HK-2 (cell line): Measurements from ENCODE around the gene CNTN5.

Experiments
- DNase-seq: peaks from one replicate; pipeline ENCODE4 v3.0.0-alpha.2; 2018; ENCODE audit not compliant: unreplicated experiment

CNTN5 gene

DNA sequence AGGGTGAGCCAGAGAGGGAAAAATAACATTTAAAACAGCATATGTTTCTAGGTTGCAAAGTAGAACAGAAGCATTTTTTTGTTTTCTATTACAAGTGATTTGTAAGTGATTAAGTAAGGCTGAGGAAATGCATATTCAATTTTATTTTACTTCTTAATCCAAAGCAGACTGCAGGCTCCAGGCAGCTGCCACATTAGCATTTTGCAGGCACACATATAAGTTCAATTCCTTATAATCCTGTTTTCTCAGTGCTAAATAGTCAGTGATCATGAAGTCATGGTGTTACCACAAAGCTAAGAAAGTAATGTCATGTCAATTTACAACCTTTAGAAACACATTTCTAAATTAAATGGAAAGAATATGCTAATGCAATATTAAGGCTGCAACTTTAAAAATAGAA lies 149.8 kb downstream of the CNTN5 start:
- no peak for DNase-seq

DNA sequence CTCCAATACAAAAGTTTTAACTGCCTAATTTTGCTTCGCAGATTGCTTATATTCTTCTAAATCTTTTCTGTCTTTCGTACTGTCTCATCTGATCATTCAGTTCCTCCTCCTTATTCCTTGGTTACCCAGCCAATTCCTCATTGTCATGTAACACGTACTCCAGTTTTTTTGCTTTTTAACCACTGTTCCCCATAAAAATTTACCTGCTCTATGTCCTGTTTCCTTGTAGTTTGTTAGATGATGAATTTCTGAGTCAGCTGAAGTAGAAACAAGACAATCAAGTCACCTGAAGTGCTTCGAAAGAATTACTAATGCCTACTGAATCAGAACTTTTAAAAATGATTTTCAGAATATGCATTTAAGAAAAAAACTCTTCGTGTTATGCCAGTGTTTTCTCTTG lies 150.6 kb downstream of the CNTN5 start:
- DNase-seq, result no peak

DNA sequence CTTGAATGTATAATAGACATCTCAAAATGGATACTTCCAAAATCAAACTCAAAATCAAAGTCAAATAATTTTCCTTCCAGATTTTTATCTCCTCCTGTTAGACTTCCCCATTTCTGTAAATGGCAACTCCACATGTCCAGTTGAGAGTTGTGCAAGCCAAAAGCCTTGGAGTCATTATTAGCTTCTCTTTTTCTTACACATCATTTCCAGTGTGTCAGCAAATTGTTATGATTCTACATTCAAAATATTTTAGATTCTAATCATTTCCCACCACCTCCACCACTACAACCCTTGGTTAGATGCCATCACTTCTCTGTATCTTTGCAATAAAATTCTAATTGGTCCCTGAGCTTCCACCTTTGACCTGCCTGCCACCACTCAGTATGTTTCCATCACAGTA lies 155.7 kb downstream of the CNTN5 start:
- DNase-seq, result no peak

DNA sequence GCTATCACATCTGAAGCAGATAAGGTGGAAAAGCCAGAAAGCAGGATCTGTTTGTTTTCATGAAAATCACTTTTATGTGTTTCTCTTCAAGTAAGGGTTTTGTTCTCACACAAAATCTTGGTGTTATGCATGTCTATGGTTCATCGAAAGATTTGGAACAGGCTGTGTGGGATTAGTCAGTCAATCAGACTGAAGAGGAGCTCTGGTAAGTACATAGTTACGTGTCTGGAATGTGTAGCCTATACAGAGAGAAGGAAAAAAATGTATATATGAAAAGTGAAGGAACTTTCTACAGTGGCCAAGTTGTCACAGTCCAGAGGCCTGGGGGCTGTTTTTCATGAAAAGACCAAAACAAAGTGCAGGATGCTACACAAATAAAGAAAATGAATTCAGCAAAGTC lies 156.7 kb downstream of the CNTN5 start:
- no peak for DNase-seq

DNA sequence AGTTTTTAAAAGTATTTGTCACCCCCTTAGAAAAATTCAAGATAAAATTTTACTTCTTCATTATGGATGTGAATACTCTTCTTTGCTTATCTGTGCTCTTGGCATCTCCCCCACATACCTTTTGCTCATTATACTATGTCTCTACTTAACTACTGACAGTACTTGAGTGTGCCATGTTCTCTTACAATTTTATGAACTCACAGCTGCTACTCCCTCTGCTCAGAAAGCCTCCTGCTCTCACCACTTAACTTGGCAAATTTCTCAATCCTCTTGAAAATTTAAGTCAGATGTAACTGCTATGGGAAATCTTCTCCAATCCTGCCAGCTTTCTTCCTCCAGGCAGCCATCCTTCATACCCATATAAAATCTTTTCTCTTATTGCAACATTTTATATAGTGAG lies 163.4 kb downstream of the CNTN5 start:
- no peak for DNase-seq

DNA sequence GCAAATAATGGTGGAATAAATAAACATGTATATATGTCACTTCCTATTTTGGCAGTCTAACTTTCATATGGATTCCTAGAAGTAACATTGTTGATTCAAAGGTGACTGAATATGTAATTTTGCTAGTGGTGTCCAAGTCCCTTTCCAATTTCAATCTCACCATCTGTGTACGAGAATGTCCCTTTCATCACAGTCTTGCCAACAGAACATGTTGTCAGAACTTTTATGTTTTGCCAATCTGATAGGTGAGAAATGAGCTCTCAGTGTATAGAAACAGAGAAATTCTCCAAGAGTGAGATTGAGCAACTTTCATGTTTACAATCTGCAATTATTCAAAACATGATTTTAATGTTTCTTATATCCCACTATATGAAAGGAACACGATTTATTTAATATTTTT lies 167.5 kb downstream of the CNTN5 start:
- no peak for DNase-seq

DNA sequence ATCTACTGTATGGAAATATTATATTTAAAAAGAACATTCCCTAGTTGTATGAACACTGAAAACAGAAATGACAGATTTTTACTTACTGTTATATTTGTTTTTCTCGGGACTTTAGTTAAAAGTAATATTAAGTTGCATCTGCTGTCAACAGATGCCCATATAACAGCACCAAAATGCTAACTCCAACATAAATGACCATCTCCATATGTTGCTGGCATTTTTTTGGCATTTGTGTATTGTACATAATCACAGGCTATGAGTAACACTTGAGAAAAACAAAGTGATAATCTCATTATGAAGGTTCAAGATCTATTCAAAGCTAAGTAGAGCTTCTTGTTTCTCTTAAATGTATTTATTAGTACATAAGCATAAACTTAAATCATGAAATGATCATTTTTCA lies 172.0 kb downstream of the CNTN5 start:
- DNase-seq, result no peak

DNA sequence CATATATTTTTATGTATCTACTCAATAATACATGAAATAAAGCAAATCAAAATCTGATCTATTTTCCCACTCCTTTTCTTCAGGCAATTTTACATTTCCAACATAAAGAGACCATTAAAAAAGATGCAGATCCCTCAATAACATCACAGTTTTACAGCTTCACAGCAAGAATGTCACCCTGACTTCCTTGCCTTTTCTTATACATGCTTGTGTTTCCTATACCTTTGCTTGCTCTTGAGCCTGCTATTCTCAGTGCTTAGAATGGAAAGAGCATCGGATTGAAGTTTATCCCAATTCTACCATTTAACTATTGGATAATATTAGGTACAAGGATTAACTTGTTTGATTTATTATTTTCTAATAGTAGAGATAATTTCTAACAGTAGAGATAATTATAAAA lies 176.7 kb downstream of the CNTN5 start:
- no peak for DNase-seq

DNA sequence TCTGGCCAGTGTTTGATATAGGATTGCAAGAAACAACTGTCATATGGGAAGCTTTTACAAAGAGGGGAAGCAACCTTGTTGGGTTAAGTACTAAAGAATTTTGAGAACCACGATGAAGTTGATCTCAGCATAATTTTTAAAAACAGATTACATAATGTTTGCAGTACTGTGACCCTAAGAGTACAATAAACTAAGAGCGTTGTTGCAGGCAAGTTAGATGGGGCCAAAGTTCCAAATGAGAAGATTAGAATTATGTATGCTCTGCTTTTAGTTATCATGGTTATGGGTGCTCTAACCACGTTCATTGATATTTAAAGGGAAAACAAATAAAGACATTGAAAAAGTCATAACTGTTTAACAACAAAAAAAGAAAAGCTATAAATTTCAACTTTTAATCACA lies 177.5 kb downstream of the CNTN5 start:
- no peak for DNase-seq

DNA sequence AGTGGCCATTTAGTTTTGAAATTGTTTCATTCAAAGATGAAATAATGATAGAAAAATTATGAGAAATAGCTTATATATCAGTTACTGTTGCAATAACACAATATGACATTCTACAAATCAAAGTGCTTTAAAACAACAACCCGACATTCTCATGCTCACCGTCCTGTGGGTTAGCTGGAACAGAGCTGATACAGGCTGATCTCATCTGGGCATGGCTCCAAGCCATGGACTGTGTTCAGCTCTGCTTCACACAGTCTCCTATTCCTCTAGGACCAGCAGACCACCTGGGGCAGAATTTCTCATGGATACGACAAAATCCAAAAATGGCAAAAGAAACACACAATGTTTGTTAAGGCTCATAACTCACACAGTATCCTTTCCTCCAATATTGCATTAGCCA lies 178.6 kb downstream of the CNTN5 start:
- DNase-seq, result no peak

DNA sequence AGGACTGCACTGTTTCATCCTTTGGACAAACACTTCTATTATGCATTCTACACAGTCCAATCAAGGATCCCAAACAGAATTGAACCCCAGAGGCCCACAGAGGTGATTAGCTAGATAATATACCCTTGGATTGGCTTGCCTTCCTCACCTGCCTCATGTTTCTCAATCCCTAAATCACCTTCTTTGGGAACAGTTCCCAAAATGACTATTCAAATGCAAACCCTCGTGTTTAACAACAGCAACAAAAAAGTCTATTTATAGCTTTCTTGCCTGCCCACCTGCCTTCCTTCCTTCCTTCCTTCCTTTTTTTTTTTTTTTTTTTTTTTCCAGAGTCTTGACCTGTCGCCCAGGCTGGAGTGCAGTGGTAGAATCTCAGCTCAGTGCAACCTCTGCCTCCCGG lies 180.0 kb downstream of the CNTN5 start:
- DNase-seq, result no peak

DNA sequence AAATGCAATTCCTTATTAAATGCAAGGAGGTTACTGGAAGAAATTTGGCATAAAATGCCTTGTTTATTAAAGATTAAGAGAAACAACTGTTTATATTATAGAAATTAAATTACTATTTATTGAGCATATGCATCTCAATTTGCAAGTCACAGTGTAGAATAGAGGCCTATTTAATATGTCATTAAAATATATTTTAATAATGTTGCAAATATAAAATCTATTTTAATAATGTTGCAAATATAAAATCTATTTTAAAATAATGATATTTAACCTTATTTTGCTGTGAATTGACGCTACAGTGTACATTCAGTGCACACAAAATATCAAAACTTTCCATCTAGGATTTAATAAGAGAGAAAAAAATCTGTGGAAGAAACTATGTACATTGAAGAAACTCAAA lies 188.1 kb downstream of the CNTN5 start:
- no peak for DNase-seq

DNA sequence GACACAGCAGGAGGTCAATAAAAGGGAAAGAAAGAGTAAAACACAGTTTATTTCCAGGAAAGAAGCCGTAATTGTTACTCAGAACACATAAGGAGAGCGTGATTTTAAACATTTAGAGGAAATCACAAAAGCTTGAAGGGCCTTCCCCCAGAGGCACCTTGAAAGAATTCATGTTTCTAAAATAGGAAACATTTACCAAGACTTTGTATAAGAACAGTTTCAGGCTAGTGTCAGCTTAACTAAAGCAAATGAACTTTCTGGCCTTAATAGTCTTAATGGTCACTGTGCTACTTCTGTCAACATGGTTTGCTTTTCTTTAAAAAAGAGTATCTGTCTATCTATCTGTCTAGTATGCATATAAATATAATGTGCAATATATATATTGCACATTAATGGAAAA lies 208.8 kb downstream of the CNTN5 start:
- DNase-seq, result no peak

DNA sequence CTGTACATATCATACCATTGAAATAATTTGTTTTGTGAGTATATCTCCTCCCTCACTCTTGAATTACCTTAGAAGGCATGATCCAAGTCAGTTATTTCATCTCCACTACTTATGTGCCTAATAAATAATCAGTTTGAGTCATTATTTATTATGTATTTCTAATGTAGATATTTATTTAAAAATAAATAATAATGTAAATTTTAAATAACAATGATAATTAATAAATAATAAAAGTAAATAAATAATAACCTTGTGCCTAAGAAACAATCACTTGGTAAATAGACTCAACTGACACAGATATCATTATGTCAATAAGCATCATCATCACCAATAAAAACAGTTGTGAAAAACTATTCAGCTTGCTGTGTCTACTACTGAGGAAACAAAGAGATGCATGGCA lies 213.8 kb downstream of the CNTN5 start:
- DNase-seq, result no peak

DNA sequence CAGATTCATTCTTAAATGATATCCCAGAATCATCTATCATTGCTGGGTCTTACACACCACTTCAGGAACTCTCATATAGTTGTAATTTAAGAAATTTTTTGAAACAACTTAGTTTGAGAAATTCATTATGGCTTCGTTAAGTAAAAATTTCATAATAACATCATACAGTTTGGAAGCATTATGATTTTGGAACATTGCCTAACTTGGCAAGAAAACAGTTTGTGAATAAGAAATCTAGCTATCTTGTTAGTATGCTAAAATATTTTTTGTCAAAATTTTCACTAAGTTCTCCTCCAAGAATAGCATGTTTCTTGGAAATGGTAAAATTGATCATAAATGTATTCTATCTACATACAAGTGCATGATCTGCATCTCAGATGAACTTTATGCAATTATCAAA lies 217.7 kb downstream of the CNTN5 start:
- no peak for DNase-seq

DNA sequence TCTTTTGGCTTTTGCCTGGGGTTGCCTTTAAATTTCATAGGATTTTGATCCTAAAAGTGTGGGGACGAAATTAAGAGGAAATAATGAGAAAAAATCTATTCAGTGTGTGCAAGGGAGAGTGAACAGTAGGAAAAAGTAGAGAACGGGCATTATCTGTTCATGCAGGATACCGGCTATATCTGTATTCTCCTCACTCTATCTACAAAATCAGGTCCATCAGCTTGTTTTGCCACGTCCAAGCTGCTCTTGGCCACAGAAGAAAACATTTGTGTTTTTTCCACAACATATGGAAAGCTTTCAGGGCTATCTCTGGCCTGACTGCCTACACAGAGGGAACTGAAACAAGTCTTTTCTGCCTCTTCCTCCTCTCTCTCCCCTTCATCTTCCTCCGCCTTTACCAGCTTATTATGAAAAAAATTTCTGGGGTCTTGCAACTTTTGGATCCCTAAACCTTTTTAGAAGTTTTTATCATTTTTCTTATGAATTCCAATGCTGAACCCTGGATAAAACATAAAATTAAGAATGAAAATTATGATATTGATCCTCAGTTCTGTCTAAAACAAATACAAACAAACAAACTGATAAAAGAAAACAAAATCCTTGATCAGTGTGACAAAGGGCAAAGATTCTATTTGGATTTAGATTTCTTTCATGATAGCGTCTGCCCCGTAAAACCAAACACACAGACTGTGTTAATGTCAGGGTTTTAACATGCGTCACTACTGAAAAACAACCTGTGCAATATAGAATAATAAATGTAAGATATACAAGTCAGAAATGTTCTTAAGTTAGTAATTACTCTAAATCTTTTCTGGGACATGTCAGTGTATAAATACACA lies 219.7 kb downstream of the CNTN5 start:
- DNase-seq, result no peak

DNA sequence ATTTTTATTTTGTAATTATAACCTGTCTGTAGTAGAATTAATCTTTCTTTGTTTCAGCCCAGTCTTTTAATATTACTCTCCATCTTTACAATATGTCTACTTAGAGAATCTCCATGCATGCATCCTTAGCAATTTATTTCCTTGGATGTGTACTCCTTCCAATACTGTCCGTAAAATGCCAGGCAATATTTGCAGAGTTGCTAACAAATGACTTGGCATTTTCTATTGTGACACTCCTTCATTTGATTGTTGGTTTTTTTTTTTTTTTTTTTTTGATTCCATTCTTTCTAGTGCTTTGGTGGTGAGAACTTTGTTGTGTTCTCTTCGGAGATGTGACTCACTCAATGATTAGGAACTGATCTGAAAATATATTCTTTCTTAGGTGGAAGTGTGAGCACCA lies 220.3 kb downstream of the CNTN5 start:
- no peak for DNase-seq

DNA sequence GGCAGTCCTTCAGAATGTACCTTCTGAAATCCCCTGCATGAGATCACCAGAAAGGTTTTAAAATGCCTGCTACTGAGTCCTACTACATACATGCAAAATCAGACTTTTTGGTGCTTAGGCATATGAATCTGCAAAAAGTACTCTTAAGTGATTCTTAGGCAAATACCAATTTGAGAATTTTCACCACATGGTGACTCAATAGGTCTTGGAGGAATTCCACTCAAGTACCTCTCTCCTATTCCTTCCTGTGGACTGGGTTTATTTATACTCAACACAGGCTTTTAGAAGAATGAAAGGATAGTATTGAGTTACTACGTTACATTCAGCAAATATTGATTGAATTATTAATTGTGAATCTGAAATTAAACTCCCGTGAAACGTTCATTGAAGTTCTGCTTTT lies 223.9 kb downstream of the CNTN5 start:
- DNase-seq, result no peak

DNA sequence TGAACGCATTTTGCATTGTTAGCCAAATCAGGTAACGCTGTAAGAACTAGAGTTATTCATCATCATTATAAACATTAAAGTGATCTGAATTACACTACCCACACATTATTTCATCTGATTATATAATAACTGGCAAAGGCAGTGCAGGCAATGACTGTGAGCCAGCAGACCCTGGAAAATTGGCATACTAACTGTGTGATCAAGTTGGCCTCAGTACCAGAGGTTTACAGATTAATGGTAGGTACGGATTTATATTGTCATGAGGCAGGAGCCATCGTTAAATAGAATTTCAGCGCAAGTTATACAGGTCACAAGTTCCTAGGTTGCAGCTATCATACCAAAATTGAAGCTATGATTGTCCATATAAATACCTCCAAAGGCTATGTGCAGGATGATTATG lies 225.4 kb downstream of the CNTN5 start:
- DNase-seq, result no peak

DNA sequence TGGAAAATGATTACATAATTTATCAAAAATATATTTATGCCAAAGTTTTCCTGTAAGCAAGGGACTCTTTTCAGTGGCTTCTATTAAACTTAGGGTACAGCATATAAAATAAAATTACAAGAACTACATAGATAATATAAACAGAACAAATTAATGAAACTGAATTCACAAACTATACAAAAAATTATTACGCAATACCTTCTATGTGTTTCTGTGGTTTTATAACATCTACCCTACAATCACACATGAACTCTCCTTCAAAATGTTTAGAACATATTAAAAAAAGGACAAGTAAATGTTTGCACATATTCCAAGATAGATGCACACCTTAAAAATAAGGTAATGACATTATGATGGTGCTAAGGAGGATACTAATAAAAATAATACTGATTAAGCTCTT lies 235.9 kb downstream of the CNTN5 start:
- DNase-seq, result no peak

DNA sequence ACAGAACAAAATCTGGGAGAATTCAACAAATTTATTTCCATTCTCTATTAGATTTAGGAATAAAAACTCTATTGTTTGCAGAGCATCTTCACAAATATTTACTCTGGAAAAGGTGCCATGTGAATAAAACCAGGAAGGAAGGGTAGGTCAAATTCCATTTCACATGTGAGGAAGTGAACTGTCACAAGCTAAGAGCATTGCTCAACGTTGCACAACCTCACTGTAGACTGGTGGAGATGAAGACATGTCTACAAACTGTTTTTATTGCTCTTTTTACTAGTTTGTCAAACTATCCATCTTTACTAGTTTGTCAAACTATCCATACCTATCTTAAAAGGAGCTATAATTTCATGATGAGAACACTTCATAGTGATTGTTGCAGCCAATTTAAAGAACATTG lies 236.4 kb downstream of the CNTN5 start:
- DNase-seq, result no peak

DNA sequence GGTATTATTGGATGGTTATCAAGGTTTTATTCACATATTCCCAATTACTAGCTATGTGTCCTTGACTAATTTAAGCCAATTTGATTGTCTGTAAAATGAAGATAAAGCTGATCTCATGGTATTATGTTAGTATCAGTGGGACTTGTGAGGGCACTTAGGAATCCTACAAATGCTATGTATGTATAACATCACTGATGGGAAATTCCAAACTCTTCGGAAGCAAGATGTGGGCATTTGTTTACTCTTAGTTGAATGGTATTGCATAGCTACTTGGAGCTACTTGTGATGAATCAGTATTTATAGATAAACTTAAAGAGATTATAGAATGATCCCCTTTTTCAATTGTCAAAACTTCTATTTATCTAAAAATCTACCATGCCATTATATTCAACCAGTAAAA lies 239.9 kb downstream of the CNTN5 start:
- DNase-seq, result no peak

DNA sequence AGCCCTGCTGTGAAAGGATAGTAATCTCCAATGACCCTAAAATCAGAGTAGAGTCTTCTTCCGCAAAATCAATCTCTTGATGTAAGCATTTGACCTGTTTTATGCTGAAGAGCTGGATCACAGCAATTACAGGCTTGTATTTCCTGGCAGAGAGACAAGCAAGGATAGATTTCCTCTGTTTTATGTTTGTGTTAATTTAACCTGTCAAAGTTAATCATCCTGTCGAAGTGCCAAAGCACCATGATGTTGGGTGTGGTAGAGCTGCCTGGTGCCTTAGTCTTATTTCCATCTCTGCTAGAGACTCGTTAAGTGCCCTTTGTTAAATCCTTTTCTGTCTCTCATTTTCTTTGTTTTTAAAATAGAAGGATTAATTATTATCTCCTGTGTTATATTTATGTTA lies 248.1 kb downstream of the CNTN5 start:
- DNase-seq, result no peak

DNA sequence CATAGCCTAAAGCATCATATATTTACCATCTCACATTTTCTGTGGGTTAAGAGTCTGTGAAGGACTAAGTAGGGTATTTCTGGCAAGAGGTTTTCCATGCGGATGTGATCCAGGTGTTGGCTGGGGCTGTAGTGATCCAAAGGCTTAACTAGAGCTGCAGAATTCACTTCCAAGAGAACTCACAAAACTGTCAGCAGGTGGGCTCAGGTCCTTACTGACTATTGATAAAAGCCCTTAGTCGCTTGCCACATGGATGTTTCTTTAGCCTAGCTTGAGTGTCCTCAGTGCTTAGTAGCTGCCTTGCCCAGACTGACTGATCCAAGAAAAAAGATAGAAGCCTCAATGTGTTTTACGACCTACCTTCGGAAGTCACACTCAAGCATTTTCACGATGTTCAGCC lies 250.8 kb downstream of the CNTN5 start:
- DNase-seq, result no peak
